ENCODE data around the gene PISD.

DNA sequence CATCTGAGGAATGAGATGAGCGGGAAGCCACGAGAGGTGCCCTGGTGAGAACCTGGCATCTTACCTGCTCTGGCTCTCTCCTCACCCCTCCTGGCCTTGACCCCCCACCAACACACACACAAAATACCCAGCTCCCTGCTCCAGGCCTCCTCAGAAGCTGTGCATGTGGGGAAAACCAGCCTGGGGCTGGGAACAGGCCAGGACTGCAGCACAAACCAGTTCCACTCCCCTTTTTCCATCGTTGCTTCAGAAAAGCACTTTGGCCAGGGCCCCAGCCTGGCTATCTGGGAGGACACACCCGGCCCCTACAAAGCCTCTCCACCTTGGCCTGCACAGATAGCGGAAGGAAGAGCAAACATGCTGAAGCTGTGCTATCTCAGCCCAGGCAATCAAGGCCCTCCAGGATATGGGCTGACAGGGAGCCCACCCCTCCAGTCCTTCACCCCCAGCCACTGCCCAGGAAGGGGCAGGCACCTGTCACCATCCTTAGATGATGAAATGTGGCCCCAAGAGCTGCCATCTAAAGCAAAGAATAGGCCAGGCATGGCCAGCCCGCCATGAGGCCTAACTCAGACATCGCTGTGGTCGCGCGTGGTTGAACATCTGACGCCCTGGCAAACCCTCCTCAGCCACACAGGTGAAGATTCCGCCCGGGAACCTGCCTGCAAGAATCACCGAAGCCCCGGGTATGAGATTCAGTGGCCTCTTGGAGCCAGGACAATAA is 35.4 kb downstream of the PISD start:
- TF ChIP-seq, protein P1, sequence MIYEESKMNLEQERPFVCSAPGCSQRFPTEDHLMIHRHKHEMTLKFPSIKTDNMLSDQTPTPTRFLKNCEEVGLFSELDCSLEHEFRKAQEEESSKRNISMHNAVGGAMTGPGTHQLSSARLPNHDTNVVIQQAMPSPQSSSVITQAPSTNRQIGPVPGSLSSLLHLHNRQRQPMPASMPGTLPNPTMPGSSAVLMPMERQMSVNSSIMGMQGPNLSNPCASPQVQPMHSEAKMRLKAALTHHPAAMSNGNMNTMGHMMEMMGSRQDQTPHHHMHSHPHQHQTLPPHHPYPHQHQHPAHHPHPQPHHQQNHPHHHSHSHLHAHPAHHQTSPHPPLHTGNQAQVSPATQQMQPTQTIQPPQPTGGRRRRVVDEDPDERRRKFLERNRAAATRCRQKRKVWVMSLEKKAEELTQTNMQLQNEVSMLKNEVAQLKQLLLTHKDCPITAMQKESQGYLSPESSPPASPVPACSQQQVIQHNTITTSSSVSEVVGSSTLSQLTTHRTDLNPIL (CRISPR knock-in tag; IDR thresholded peaks at IDR 0.05; ENCODE audit: low read depth) = no peak
- TF ChIP-seq, protein P2, sequence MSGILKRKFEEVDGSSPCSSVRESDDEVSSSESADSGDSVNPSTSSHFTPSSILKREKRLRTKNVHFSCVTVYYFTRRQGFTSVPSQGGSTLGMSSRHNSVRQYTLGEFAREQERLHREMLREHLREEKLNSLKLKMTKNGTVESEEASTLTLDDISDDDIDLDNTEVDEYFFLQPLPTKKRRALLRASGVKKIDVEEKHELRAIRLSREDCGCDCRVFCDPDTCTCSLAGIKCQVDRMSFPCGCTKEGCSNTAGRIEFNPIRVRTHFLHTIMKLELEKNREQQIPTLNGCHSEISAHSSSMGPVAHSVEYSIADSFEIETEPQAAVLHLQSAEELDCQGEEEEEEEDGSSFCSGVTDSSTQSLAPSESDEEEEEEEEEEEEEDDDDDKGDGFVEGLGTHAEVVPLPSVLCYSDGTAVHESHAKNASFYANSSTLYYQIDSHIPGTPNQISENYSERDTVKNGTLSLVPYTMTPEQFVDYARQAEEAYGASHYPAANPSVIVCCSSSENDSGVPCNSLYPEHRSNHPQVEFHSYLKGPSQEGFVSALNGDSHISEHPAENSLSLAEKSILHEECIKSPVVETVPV (CRISPR knock-in tag; IDR thresholded peaks at IDR 0.05) = no peak
- no peak for TF ChIP-seq RARB (CRISPR knock-in tag; IDR thresholded peaks at IDR 0.05)
- TF ChIP-seq SNAI2 (CRISPR knock-in tag; IDR thresholded peaks at IDR 0.05) = no peak
- TF ChIP-seq, protein P3, sequence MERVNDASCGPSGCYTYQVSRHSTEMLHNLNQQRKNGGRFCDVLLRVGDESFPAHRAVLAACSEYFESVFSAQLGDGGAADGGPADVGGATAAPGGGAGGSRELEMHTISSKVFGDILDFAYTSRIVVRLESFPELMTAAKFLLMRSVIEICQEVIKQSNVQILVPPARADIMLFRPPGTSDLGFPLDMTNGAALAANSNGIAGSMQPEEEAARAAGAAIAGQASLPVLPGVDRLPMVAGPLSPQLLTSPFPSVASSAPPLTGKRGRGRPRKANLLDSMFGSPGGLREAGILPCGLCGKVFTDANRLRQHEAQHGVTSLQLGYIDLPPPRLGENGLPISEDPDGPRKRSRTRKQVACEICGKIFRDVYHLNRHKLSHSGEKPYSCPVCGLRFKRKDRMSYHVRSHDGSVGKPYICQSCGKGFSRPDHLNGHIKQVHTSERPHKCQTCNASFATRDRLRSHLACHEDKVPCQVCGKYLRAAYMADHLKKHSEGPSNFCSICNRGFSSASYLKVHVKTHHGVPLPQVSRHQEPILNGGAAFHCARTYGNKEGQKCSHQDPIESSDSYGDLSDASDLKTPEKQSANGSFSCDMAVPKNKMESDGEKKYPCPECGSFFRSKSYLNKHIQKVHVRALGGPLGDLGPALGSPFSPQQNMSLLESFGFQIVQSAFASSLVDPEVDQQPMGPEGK (CRISPR knock-in tag; IDR thresholded peaks at IDR 0.05; ENCODE audit: borderline replicate concordance) = no peak
- TF ChIP-seq GLIS3 (CRISPR knock-in tag; IDR thresholded peaks at IDR 0.05) = no peak
- no peak for TF ChIP-seq ARNTL (CRISPR knock-in tag; IDR thresholded peaks at IDR 0.05; ENCODE audit: borderline replicate concordance, low read depth)
- no peak for TF ChIP-seq TOX (CRISPR knock-in tag; IDR thresholded peaks at IDR 0.05; ENCODE audit: borderline replicate concordance)

Measured in SK-N-SH treated with all-trans-retinoic acid at 6 μM for 48 hours (cell line).